GM12872 (cell line): Measurements from ENCODE around the gene RNASEL.

Experiments used
- TF ChIP-seq, protein P1 (sequence below): IDR thresholded peaks from 3 replicates; pipeline ENCODE4 v1.5.1; 2011; ENCODE audit warnings: low read depth, mild to moderate bottlenecking, low read length, moderate library complexity; ENCODE audit not compliant: insufficient read depth

The RNASEL gene

DNA sequence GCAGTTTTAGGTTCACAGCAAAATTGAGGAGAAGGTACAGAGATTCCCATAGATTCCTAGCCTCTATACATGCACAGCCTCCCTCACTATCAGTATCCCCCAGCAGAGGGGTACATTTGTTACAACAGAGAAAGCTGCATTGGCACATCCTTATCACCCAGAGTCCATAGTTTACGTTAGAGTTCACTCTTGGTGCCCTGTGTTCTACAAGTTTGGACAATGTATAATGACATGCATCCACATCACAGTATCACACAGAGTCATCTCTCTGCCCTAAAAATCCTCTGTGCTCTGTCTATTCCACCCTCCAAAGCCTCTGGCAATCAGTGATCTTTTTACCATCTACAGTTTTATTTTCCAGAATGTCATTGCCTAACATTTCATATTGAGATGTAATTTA lies 37.5 kb upstream of the RNASEL start:
- TF ChIP-seq, protein P1, sequence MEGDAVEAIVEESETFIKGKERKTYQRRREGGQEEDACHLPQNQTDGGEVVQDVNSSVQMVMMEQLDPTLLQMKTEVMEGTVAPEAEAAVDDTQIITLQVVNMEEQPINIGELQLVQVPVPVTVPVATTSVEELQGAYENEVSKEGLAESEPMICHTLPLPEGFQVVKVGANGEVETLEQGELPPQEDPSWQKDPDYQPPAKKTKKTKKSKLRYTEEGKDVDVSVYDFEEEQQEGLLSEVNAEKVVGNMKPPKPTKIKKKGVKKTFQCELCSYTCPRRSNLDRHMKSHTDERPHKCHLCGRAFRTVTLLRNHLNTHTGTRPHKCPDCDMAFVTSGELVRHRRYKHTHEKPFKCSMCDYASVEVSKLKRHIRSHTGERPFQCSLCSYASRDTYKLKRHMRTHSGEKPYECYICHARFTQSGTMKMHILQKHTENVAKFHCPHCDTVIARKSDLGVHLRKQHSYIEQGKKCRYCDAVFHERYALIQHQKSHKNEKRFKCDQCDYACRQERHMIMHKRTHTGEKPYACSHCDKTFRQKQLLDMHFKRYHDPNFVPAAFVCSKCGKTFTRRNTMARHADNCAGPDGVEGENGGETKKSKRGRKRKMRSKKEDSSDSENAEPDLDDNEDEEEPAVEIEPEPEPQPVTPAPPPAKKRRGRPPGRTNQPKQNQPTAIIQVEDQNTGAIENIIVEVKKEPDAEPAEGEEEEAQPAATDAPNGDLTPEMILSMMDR, result no peak

DNA sequence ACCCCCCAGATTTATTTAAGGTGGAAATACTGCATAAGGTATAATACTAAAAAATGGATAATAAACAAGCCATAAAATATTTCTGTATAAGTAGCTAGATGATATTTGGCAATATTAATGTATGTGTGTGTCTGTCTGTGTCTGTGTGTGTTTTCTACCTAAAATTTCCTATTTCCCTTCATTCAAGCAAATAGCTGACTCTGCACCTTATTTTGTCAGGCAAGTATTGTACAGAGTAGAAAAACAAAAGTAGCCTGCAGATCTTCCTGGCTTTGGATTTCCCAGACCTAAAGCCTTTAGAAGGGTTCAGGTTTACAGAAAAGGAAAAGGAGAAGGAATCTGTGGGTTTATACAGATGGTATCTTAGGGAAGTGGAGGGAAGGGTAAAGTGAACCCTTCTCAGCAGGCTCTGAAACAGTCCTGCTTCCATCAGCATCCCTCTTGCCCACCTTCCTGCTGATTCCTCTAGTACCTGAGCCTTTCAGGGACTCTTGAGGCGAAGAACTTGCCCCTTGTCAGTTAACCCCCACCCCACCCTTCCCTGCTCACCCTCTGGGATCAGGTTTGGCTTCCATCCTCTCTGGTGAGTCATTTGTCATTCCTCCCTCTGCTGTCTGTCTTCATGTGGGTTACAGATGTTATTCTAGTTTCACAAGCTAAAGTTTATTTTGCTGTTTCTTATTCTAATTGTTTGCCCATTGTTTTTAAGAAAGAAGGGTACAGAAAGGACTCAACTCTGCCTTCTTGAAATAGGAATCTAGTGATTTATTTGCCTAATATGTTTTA lies 36.9 kb upstream of the RNASEL start:
- TF ChIP-seq, protein P1, result no peak

GRCh38 chr1:182625024-182625423 lies 36.0 kb upstream of the RNASEL start:
- TF ChIP-seq, protein P1, result no peak

GRCh38 chr1:182624577-182624976 lies 35.5 kb upstream of the RNASEL start:
- TF ChIP-seq, protein P1, result no peak

DNA sequence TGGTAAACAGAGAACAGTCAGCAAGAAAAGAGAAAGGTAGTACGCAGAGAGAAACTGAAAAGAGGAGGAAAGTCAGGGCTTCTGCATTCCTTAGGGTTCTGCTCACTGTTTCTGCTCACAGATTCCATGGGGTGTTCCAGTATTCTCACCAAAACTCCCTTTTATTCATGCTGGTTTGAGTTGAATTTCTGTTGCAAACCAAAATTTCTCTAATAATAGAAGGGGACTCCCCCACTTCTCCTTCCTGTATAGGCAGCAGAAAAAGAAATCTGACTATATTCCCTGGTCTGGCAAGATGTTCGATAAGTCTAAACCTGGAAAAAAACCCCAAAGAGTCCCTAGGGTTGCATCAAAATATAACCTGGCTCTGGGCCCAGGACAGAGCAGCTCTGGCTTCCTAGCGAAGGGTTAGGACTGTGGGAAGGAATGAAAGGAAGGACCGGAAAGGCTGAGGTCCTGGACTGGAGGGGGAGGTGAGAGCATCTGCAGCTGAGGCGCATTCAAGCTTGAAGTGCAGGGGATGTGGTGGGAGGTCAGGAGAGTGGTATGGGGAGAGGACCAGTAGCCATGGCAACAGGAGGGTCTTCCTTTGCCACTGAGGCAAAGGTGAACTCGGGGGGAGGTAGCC lies 34.0 kb upstream of the RNASEL start:
- TF ChIP-seq, protein P1, result no peak

- TF ChIP-seq, protein P1, result no peak
Observed at GRCh38 chr1:182621906-182622305, 32.9 kb upstream of the RNASEL start.

DNA sequence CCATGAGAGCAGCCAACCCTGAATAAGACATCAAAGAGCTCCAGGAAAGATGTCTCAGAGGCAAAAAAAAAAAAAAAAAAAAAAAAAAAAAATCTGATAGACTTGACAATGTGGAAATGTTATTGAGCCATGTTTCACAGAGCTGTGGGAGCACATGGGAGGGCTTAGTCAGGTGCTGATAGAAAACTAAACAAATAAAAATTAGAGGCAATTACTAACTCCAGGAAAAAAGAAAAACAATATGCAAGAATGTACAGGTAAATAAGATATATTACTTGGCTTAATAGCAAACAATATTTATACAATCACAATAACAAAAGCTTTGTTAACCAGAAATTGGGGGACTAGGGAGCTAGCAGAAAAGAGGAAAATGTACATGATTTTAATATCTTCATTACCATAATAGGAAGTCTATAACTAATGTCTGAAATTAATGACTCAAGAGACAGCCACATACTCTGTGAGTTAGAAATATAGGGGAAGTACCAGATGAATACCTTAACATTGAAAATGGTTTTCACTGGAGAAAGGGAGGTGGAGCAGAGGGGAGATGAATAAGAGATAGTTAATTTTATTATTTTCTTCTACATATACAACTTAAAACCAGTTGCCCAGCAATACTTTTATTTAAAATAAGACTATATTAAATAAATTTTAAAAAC lies 32.0 kb upstream of the RNASEL start:
- TF ChIP-seq, protein P1, result no peak
